GM19467 (cell line): ENCODE measurements around the gene RAB30.
"Not testable (repeated sequence)": the region's sequence is repeated elsewhere in the genome, so short reads cannot be mapped to it uniquely, and the experiment has no call there.

Experiments
- ATAC-seq: cut with Tn5 transposase; IDR thresholded peaks from one replicate; pipeline ENCODE4 v1.9.1; 2021; ENCODE audit warnings: mild to moderate bottlenecking, moderate library complexity; ENCODE audit not compliant: unreplicated experiment

Gene RAB30

DNA sequence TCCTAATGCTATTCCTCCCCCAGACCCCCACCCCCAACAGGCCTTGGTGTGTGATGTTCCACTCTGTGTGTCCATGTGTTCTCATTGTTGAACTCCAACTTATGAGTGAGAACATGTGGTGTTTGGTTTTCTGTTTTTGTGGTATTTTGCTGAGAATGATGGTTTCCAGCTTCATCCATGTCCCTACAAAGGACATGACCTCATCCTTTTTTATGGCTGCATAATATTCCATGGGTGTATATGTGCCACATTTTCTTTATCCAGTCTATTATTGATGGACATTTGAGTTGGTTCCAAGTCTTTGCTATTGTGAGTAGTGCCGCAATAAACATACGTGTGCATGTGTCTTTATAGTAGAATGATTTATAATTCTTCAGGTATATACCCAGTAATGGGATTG is 121.2 kb downstream of the RAB30 start:
- not testable (repeated sequence) for ATAC-seq

- ATAC-seq = no peak
Measured at GRCh38 chr11:82949352-82949751, 122.3 kb downstream of the RAB30 start.

DNA sequence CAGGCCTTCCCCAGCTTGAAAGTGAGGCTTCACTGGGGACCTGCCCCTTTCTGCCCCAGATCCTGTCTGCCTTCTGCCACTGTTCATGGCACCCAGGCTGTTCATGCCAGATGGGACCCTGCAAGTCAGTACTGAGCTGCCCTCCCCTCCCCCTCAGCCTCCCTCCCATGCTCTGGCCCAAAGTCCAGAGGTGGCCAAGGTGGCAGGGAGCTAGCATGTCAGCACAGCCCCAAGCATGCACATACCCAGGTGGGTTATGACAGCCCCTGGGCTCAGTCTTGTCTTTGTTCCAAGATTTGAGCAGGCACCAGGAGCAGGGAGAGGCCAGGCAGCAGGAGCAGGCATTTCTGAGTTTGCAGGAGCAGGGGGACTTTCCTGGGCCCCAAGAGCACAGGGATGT is 126.0 kb downstream of the RAB30 start:
- no peak for ATAC-seq

DNA sequence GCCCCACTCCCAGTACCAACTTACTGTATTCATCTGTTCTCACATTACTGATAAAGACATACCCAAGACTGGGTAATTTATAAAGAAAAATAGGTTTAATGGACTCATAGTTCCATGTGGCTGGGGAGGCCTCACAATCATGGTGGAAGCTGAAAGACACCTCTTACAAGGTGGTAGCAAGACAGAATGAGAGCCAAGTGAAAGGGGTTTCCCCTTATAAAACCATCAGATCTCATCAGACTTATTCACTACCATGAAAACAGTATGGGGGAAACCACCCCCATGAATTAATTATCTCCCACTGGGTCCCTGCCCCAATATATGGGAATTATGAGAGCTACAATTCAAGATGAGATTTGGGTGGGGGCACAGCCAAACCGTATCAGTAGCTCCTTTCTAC is 126.7 kb downstream of the RAB30 start:
- ATAC-seq = not testable (repeated sequence)

DNA sequence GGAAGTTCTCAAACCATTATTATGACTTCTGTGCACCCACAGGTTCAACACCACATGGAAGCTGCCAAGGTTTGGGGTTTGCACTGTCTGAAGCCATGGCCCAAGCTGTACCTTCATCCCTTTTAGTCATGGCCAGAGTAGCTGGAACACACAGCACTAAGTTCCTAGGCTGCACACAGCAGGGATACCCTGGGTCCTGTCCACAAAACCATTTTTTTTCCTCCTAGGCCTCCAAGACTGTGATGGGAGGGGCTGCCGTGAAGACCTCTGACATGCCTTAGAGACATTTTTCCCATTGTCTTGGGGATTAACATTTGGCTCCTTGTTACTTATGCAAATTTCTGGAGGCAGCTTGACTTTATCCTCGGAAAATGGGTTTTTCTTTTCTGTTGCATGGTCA is 127.5 kb downstream of the RAB30 start:
- ATAC-seq = no peak

- ATAC-seq = not testable (repeated sequence)
Measured at GRCh38 chr11:82943430-82943829, 128.3 kb downstream of the RAB30 start.

GRCh38 chr11:82942376-82942775 is 129.3 kb downstream of the RAB30 start:
- ATAC-seq = no peak

DNA sequence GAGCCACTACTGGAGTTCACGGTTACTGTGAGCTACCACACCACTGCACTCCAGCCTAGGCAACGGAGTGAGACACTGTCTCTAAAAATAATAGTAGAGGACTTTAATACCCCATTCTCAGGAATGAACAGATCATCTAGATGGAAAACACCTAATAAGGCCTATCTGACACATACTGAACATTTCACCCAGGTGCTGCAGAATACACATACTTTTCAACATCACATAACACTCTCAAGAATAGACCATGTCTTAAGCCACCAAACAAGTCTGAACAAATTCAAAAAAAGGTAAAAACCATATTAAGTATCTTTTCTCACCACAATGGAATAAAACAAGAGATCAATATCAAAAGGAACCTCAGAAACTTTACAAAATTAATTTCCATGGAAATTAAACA is 132.2 kb downstream of the RAB30 start:
- no peak for ATAC-seq

DNA sequence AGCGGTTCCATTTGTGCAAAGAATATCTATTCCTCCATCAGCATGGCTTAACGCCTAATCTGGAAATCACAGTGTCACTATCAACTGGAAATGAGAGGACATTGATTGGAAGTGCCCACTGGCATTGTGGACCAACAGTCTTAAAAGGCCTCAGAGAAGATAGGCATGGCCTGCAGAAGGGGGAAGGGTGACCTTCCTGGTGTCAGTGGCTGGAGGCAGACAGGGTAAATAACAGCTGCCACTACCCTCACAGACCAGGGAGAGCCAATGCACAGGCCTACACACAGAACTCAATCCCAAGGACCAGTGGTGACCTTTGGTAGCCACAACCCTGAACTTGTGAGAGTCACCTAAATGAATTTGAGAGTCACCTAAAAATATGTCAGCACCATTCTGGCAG is 134.1 kb downstream of the RAB30 start:
- no peak for ATAC-seq

DNA sequence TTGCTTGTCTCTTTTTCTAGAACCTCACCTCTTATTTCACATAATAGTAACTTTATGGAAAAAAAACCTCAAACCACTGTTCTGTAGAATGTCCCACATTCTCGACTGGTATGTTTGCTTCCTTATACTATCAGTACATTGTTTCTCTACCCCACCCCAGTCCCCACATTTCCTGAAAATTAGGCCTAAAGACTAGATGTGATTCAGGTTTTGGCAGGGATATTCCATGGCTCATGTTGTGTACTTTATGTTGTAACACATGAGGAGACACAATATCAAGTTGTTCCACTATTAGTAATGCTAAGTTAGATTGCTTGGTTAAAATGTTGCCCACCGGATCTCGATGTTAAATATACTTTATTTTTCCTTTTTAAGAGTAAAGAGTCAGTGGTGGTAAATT is 135.4 kb downstream of the RAB30 start:
- no peak for ATAC-seq

GRCh38 chr11:82932564-82932963 is 139.1 kb downstream of the RAB30 start:
- ATAC-seq = no peak

DNA sequence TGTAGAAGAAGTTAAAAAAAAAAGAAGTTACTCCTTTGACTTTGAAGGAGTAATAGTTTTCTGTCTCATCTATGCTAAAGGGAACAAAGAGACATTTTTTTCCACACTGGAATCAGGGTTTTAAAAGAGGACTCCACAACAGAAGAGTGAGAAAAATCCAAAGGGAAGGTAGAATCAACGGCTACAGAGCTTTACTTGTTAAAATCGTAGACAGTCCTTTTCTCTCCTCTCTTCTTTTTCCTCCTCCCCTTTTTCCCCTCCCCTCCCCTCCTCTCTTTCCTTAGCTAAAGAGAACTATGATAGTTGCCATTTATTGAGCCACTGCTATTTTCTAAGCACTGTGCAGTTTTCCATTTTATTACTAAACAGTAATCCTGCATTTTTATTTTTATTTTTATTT is 141.0 kb downstream of the RAB30 start:
- no peak for ATAC-seq

- ATAC-seq = no peak
Measured at GRCh38 chr11:82930229-82930628, 141.5 kb downstream of the RAB30 start.

DNA sequence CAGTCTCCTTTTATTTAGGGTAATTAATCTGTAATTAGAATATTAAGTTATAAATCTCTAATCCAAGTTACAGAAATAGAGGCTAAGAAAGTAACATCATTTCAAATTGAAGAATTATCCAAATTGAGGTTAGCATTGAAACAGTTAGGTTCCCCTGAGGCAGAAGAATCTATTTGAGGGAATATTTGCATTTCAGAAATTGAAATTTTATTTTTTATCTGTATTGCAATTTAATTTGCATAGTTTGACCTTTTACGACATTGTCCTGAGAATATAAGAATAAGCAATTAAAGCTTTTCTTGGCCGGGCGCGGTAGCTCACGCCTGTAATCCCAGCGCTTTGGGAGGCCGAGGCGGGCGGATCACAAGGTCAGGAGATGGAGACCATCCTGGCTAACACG is 142.6 kb downstream of the RAB30 start:
- ATAC-seq = no peak

DNA sequence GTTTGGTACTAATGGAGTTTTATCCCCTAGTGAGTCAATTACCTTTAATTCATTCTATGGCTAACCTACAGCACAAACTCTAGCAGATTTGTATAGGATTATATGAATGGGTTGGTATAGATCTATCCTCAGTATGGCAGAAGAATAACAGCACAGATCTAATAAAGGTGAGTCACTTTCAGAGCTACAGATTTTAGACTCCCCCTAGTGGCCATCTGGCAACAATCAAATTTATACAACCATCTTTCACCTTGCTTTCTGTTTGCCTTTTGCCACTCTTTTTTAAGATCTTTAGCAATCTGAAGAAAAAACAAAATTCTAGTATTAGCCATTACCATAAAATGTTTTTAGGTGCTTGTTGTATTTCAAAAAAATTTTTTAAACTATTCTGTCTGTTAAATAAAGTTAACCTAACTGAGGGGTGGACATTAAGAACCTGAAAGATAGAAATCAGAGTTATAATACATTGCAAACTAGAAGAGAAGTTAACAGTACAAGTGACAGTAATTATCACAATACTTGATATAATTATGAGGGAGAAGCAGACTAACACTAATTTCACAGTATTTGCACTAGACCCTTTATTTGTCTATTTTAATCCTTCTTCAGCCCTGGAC is 144.3 kb downstream of the RAB30 start:
- peak; percentile 71 for ATAC-seq

GRCh38 chr11:82924522-82925224 is 147.0 kb downstream of the RAB30 start:
- ATAC-seq = no peak
